ENCODE results near the gene SLIT3.

Gene SLIT3

DNA sequence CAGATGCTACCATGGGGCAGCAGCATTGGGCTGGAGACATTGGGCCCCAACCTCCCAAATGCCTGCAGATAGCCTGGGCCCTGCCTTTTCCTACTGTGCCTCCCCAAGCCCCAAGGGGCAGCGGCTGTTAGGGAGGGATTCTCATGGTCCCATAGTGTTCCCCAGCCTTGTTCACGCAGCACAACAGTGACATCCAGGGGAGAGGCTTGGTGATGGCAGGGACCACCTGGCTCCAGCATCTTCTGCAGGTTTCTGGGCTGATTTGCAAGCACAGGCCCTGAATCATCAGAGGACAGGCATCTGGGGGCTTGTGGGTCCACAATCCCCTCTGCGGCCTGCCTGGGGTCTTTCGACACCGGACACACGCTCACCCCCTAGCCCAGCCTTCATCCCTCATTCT lies 354.6 kb downstream of the SLIT3 start:
- Histone ChIP-seq H3K27ac (ENCODE audit: low read length) (no peak overlapping the region), H3K27me3 (ENCODE audit: insufficient read depth, low read length, poor library complexity) (no peaks in the 10 kb centered on the region), H4K20me1 (ENCODE audit: insufficient read depth, low read length) (no peaks in the 10 kb centered on the region), H3K79me2 (ENCODE audit: insufficient read depth, low read length) (no peaks in the 10 kb centered on the region), H3K9me3 (ENCODE audit: insufficient read depth, low read length, severe bottlenecking) (no peaks in the 10 kb centered on the region), H3K36me3 (ENCODE audit: insufficient read depth, low read length) (no peaks in the 10 kb centered on the region), H3K4me1 (ENCODE audit: insufficient read depth, low read length) (no peaks in the 10 kb centered on the region), H3K4me3 (ENCODE audit: low read depth in 1 of 2, low read length in 2 of 2) (no peak overlapping the region), H2AFZ (ENCODE audit: low read depth, low read length) (no peak overlapping the region), H3K4me2 (ENCODE audit: insufficient read depth, low read length) (no peak overlapping the region), H3K9ac (ENCODE audit: low read depth, low read length) (no peak overlapping the region)
- DNase-seq (peak; percentile 17), ATAC-seq (ENCODE audit: insufficient read depth, low read depth) (no peak; the same call in 2 of the 3 replicates)
- TF ChIP-seq CTCF (IDR thresholded peaks at IDR 0.05; ENCODE audit: borderline replicate concordance, extremely low read depth, low read length, poor library complexity, severe bottlenecking) (peak; percentile 69), EZH2 (IDR thresholded peaks at IDR 0.05; ENCODE audit: borderline replicate concordance, low read depth, low read length, severe bottlenecking) (no peak)

DNA sequence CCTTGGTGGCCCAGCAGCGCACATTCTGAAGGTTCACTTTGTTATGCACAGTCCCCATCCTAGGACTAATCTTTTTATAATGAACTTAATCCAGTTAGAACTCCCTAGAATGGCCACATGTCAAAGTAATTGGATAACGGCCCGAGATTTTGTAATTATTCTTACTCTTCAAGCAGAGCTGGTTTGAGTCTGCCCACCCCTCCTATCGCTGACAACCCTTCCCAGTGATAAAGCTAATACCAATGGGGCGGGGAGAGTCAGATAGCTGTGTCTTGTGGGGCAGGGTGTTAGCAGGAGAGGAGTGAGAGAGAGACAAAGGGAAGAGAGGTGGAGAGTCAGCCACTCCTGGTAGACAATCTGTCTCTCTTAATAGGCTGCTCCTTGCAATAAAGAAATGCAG lies 356.9 kb downstream of the SLIT3 start:
- no peaks in the 10 kb centered on the region for H3K36me3 ChIP-seq (ENCODE audit: insufficient read depth, low read length)
- TF ChIP-seq EZH2 (IDR thresholded peaks at IDR 0.05; ENCODE audit: borderline replicate concordance, low read depth, low read length, severe bottlenecking) (no peak), CTCF (IDR thresholded peaks at IDR 0.05; ENCODE audit: borderline replicate concordance, extremely low read depth, low read length, poor library complexity, severe bottlenecking) (no peak)
- no peaks in the 10 kb centered on the region for H3K27me3 ChIP-seq (ENCODE audit: insufficient read depth, low read length, poor library complexity)
- no peak for ATAC-seq (ENCODE audit: insufficient read depth, low read depth)
- DNase-seq: no peak
- no peaks in the 10 kb centered on the region for H4K20me1 ChIP-seq (ENCODE audit: insufficient read depth, low read length)
- H3K4me3 ChIP-seq (ENCODE audit: low read depth in 1 of 2, low read length in 2 of 2): no peak overlapping the region
- H2AFZ ChIP-seq (ENCODE audit: low read depth, low read length): no peak overlapping the region
- H3K27ac ChIP-seq (ENCODE audit: low read length): no peak overlapping the region
- no peak overlapping the region for H3K9ac ChIP-seq (ENCODE audit: low read depth, low read length)
- H3K79me2 ChIP-seq (ENCODE audit: insufficient read depth, low read length): no peaks in the 10 kb centered on the region
- H3K4me1 ChIP-seq (ENCODE audit: insufficient read depth, low read length): no peaks in the 10 kb centered on the region
- H3K4me2 ChIP-seq (ENCODE audit: insufficient read depth, low read length): no peak overlapping the region
- H3K9me3 ChIP-seq (ENCODE audit: insufficient read depth, low read length, severe bottlenecking): no peaks in the 10 kb centered on the region

GRCh38 chr5:168943091-168943884 lies 357.7 kb downstream of the SLIT3 start:
- Histone ChIP-seq H3K4me2 (ENCODE audit: insufficient read depth, low read length) (no peak overlapping the region), H3K4me3 (ENCODE audit: low read depth in 1 of 2, low read length in 2 of 2) (no peak overlapping the region), H3K9ac (ENCODE audit: low read depth, low read length) (no peak overlapping the region), H3K79me2 (ENCODE audit: insufficient read depth, low read length) (no peaks in the 10 kb centered on the region), H3K27ac (ENCODE audit: low read length) (no peak overlapping the region), H4K20me1 (ENCODE audit: insufficient read depth, low read length) (no peaks in the 10 kb centered on the region), H3K27me3 (ENCODE audit: insufficient read depth, low read length, poor library complexity) (no peaks in the 10 kb centered on the region), H3K4me1 (ENCODE audit: insufficient read depth, low read length) (no peaks in the 10 kb centered on the region), H3K9me3 (ENCODE audit: insufficient read depth, low read length, severe bottlenecking) (no peaks in the 10 kb centered on the region), H2AFZ (ENCODE audit: low read depth, low read length) (no peak overlapping the region), H3K36me3 (ENCODE audit: insufficient read depth, low read length) (no peaks in the 10 kb centered on the region)
- ATAC-seq (ENCODE audit: insufficient read depth, low read depth) (no peak), DNase-seq (no peak)
- TF ChIP-seq EZH2 (IDR thresholded peaks at IDR 0.05; ENCODE audit: borderline replicate concordance, low read depth, low read length, severe bottlenecking) (no peak), CTCF (IDR thresholded peaks at IDR 0.05; ENCODE audit: borderline replicate concordance, extremely low read depth, low read length, poor library complexity, severe bottlenecking) (no peak)

Measured in DND-41 (cell line).